Stimulated activated naive CD8-positive, alpha-beta T cell treated with anti-CD3 and anti-CD28 coated beads, Interleukin-15, Interleukin-2, amounts not matched to agents 100 U/mL and 50 U/mL, for 24 hours (primary cell): Measurements from ENCODE around the gene MYO15B.
A peak's percentile ranks its signal among the peaks of the same experiment; 100 is the strongest.

Experiments
- ATAC-seq: fragments of 150-1000 bp; cut with Tn5 transposase; one replicate; pipeline ENCODE4 v1.10.0; 2021
- DNase-seq: peaks from one replicate; pipeline ENCODE4 v3.0.0; 2021

The MYO15B gene

GRCh38 chr17:75587675-75588595 lies at the start of gene MYO15B:
Gene MYO15B (plus strand): TSS chr17:75587800. CDS start chr17:75588058, 258 bp downstream.
- DNase-seq (peak; percentile 79), ATAC-seq (peak; percentile 57)

- DNase-seq (no peak), ATAC-seq (no peak)
Measured at GRCh38 chr17:75539967-75540729, 47.5 kb upstream of the MYO15B start.

- DNase-seq (no peak), ATAC-seq (no peak)
Measured at GRCh38 chr17:75540923-75541503, 46.6 kb upstream of the MYO15B start.

GRCh38 chr17:75542229-75542628 lies 45.4 kb upstream of the MYO15B start:
- DNase-seq (no peak), ATAC-seq (no peak)

GRCh38 chr17:75542728-75543336 lies 44.8 kb upstream of the MYO15B start:
- no peak for ATAC-seq

GRCh38 chr17:75544250-75544649 lies 43.4 kb upstream of the MYO15B start:
- no peak for ATAC-seq
- DNase-seq, result no peak

More at GRCh38 chr17:75542728-75543336, 44.8 kb upstream of the MYO15B start:
- DNase-seq, result no peak

- DNase-seq (no peak), ATAC-seq (no peak)
Measured at GRCh38 chr17:75546181-75546580, 41.4 kb upstream of the MYO15B start.

- ATAC-seq (no peak), DNase-seq (no peak)
Measured at GRCh38 chr17:75547091-75547490, 40.5 kb upstream of the MYO15B start.

- no peak for ATAC-seq
Measured at GRCh38 chr17:75548813-75549212, 38.8 kb upstream of the MYO15B start.

GRCh38 chr17:75549246-75550138 lies 38.1 kb upstream of the MYO15B start:
- no peak for DNase-seq
- ATAC-seq, result no peak

More at GRCh38 chr17:75548813-75549212, 38.8 kb upstream of the MYO15B start:
- DNase-seq, result no peak

GRCh38 chr17:75550139-75550465 lies 37.5 kb upstream of the MYO15B start:
- no peak for ATAC-seq
- no peak for DNase-seq

- DNase-seq, result no peak
Measured at GRCh38 chr17:75551266-75551665, 36.3 kb upstream of the MYO15B start.

GRCh38 chr17:75552425-75553294 lies 34.9 kb upstream of the MYO15B start:
- DNase-seq (no peak), ATAC-seq (no peak)

More at GRCh38 chr17:75551266-75551665, 36.3 kb upstream of the MYO15B start:
- ATAC-seq, result no peak

- ATAC-seq, result no peak
Measured at GRCh38 chr17:75553295-75554110, 34.1 kb upstream of the MYO15B start.

GRCh38 chr17:75555679-75556153 lies 31.9 kb upstream of the MYO15B start:
- no peak for ATAC-seq
- DNase-seq, result no peak

More at GRCh38 chr17:75553295-75554110, 34.1 kb upstream of the MYO15B start:
- DNase-seq, result no peak

- no peak for ATAC-seq
- DNase-seq, result no peak
Measured at GRCh38 chr17:75557075-75557851, 30.3 kb upstream of the MYO15B start.

- ATAC-seq (no peak), DNase-seq (no peak)
Measured at GRCh38 chr17:75557852-75558665, 29.5 kb upstream of the MYO15B start.
